Erythroblast (primary cell): Measurements from ENCODE around the gene GABARAPL1.

ENCODE experiments used
- GATA1 ChIP-seq: IDR thresholded peaks from 2 replicates; pipeline ENCODE4 v1.6.1; 2011; ENCODE audit warnings: low read depth, mild to moderate bottlenecking, control low read depth, low read length, moderate library complexity
- POLR2A ChIP-seq: IDR thresholded peaks from 2 replicates; pipeline ENCODE4 v1.6.1; 2011; ENCODE audit warnings: mild to moderate bottlenecking, low read length

- TF ChIP-seq POLR2A (no peak), GATA1 (no peak)
These were observed 29.1 kb downstream of the GABARAPL1 start for GRCh38 chr12:10241727-10242126.
